T-helper 1 cell (primary cell): ENCODE results near the gene ALDH3A1.

Experiments
- DNase-seq, 5 donors: peaks; one replicate each; pipeline ENCODE4 v3.0.0-alpha.2; 2012 to 2020

ALDH3A1 gene

DNA sequence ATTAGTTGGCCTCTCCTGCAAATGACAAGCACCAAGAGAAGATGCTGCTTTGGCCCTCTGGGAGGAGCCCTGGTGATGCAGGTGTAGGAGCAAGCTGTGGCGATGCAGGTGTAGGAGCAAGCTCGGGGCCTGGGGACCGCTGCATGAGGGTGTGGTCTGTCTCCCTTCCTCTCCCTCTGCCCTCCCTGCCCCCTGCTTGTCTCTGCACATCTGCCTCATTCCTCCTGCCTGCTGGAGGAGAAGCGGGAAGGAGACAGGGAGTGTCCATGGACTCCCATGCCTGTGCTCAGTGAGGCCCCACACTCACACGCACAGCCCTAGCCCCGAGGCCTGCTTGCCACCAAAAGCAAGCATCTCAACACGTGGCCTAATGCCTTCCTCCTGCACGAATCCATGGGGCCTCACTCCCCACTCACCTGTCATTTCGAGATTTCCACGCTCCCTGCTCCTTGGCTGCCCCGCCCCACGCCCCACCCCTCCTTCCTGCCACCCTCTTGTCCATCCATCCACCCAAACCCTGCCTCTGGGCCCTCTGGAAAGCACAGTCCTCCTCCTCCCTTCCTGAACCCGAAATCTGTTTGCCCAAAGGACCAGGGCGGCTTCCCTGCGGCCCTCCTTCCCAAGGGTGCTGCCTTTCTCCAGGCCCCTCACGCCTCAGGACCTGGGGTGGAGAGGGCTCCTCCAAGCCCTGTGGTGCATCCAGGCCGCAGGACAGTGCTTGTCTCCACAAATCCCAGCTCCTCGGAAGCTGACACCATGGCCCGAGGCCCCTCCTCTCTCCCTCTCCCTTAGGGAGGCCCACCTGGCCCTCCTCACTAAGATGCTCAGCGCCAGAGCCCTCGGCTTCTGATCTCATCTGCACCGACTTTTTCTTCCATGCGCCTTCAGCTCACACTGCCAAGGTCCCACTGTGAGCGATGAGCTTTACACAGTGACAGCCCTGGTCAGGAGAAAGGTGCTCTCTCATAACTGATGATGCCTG, 11.8 kb upstream of the ALDH3A1 start:
- no peak for DNase-seq

DNA sequence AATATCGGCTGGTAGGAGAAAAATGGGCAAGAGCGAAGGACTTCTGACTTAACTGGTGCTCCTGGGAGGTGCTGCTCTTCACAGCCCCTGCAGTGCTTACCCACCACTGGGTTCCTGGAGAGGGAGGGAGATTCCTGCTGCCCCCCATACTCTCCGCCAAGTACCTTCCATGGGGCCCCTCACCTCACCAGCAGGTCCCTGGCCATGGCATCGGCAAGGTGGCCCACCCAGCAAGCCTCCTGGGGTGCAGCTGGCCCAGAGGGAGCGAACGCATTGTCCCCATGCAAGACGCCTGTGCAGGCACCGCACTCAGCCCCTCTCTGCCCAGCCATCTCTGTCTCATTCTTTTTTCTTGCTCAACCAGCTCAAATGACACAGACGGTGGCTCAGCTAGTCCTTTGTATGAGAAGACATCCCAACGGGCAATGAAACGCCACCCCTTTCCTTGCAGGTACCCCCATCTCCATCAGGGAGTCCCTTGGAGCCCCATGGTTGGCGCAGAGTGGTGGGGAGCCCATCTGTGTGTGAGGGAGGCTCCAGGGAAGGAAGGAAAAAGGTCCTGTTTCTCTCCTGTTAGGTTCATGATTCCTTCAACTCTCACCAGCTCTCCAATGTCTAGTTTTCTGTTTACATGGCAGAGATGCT, 9.6 kb upstream of the ALDH3A1 start:
- DNase-seq, result no peak

GRCh38 chr17:19756546-19756945, 8.4 kb upstream of the ALDH3A1 start:
- DNase-seq, result no peak

- peak in 1 of 5 donors; percentile 4 for DNase-seq
These were observed 7.9 kb upstream of the ALDH3A1 start for GRCh38 chr17:19755821-19756510.

GRCh38 chr17:19755392-19755791, 7.3 kb upstream of the ALDH3A1 start:
- no peak for DNase-seq

- DNase-seq, result peak in 1 of 5 donors; percentile 2
These were observed 5.8 kb upstream of the ALDH3A1 start for GRCh38 chr17:19753661-19754463.

- DNase-seq, result no peak
These were observed 5.0 kb upstream of the ALDH3A1 start for GRCh38 chr17:19753051-19753509.

DNA sequence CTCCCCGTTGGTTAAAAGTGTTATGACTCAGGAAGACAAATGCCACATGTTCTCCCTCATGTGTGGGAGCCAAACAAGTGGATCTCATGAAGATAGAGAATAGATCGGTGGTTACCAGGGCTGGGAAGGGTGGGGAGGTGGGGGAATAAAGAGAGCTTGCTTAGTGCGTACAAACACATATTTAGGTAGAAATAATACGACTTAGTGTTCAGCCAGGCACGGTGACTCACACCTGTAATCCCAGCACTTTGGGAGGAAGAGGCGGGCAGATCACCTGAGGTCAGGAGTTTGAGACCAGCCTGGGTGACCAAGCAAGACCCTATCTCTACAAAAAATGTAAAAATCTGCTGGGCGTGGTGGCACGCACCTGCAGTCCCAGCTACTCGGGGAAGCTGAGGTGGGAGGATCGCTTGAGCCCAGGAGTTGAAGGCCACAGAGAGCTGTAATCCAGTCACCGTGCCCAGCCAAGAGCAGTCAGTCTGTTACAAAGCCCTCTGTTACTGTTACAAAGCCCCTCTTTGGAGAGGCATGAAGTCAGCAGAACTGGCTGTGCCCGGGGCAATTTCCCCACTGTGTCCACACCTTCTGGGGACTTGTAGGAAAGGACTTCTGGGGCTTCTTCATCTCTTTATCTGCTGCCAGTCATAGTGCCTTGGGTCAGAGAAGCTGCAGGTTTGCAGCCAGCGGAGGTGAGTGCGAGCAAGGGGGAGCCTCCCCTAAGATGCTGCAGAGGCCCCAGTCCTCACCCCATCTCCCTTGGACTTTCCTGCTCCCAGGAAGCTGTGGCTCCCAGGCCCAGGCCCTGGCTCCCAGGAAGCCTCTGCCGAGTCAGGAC, 4.3 kb upstream of the ALDH3A1 start:
- no peak for DNase-seq

GRCh38 chr17:19750835-19751234, 2.7 kb upstream of the ALDH3A1 start:
- no peak for DNase-seq

DNA sequence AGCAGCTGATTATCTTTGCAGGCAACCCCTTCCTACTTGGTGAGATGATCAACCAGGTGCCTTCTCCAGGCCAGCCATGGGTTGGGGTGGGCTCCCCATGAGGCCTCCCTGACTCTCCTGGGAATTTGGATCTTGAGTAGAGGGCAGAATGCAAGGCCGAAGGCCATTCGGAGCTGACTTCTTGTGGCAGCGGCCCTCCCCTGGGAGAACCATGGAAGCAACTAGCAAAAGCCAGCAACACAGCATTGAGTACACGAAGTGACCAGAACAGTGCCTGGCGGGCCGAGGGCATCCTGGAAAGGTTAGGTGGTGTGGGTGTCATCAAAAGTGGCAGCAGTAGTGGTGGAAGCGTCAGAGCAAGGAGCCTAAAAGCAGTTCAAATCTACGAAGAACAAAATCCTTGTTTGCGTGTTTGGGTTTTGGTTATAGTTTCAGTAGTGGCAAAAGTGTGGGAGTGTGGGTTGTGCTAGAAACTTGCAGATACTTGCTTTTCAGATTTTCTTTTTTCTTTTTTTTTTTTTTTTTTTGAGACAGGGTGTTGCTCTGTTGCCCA, 2.0 kb upstream of the ALDH3A1 start:
- no peak for DNase-seq

- DNase-seq, result no peak
These were observed 702 bp upstream of the ALDH3A1 start for GRCh38 chr17:19748807-19749193.

GRCh38 chr17:19747159-19747719, 859 bp downstream of the ALDH3A1 start:
- no peak for DNase-seq

- no peak for DNase-seq
These were observed 1.6 kb downstream of the ALDH3A1 start for GRCh38 chr17:19746517-19746916.

GRCh38 chr17:19744922-19745757, 3.0 kb downstream of the ALDH3A1 start:
- peak; percentile 54 to 79 (median 70) for DNase-seq

DNA sequence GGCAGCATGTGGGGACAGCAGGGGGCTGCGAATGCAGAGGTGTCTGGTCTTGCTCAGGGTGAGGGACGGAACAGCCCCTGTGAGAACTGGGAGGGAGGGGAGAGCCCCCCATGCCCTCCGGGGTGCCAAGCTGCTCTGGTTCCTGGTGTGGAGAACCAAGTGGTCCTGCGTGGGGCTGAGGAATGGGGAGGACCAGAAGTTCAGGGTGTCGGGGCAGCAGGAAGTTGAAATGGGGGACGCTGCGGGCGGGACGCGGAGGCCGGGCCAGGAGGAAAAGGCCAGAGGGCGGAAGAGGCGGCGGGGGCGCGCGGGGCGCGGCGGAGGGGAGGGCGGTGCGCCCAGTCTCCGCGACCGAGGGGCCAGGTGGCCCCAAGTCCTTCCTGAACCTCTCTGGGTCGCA, 3.6 kb downstream of the ALDH3A1 start:
- no peak for DNase-seq

GRCh38 chr17:19743101-19744100, 4.7 kb downstream of the ALDH3A1 start:
- DNase-seq, result no peak

DNA sequence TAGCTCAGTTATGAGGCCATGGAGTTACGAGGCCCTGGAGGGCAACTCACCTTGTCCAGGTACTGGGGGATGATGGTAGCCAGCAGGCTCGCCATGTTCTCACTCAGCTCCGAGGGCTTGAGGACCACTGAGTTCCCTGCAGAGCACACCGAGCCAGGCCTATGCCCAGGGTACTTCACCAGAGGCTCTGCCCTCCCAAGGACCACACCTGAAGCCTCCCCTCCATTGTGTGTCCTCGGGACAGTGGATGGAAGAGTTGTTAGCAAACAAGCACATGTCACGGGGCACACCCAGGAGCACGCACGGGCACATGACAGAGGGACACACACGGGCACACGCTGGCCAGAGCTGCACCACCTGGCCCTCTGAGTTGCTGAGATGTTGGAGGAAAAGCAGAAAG, 5.6 kb downstream of the ALDH3A1 start:
- DNase-seq, result no peak

GRCh38 chr17:19741832-19742457, 6.2 kb downstream of the ALDH3A1 start:
- no peak for DNase-seq
